ENCODE results near the gene ANKRD13B. TPM values are rescaled to one million over a fixed set of nuclear protein-coding genes. Genes with fewer than 3 reads are reported as not detected.

Gene ANKRD13B
- total and polyA plus RNA-seq, 2 of the 13 experiments (the other 11 are each of a cell fraction or from before 2014, with no cell fraction given), result 1.7 to 1.8 TPM

DNA sequence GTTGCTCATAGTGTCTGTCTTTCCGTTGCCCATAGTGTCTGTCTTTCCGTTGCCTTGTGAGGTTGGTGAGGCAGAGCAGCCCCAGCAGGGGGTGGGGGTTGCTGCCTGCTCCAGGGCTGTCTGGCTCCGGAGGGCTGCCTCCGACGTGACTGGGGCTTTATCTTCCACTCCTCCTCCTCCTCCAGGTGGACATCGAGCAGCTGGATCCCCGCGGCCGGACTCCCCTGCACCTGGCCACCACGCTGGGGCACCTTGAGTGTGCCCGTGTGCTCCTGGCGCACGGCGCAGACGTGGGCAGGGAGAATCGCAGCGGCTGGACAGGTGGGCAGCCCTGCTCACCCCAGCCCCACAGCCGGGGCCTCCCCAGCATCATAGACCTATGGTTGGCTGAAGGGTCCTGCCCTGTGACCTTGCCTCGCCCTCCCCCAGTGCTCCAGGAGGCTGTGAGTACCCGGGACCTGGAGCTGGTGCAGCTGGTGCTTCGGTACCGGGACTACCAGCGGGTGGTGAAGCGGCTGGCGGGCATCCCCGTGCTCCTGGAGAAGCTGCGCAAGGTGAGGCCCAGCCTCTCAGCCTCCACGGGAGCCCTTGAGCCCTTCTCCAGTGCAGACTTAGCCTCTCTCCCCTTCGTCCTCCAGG, 14.7 kb downstream of the ANKRD13B start:
- H3K79me2 ChIP-seq (ENCODE audit: insufficient read depth, low read length), result no peaks in the 10 kb centered on the region
- FAIRE-seq (no peak), DNase-seq (ENCODE audit: low spot score) (no peak), ATAC-seq (no peak)
- no peak for TF ChIP-seq ZNF768 (CRISPR knock-in tag; IDR thresholded peaks at IDR 0.05)
- TF ChIP-seq SCMH1 (CRISPR knock-in tag; IDR thresholded peaks at IDR 0.05; ENCODE audit: borderline replicate concordance), result no peak
- TF ChIP-seq, protein P1, sequence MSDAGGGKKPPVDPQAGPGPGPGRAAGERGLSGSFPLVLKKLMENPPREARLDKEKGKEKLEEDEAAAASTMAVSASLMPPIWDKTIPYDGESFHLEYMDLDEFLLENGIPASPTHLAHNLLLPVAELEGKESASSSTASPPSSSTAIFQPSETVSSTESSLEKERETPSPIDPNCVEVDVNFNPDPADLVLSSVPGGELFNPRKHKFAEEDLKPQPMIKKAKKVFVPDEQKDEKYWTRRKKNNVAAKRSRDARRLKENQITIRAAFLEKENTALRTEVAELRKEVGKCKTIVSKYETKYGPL (CRISPR knock-in tag; IDR thresholded peaks at IDR 0.05), result no peak
- TF ChIP-seq ARNTL (CRISPR knock-in tag; IDR thresholded peaks at IDR 0.05), result no peak
- TF ChIP-seq SALL2 (CRISPR knock-in tag; IDR thresholded peaks at IDR 0.05), result no peak
- TF ChIP-seq, protein P2, sequence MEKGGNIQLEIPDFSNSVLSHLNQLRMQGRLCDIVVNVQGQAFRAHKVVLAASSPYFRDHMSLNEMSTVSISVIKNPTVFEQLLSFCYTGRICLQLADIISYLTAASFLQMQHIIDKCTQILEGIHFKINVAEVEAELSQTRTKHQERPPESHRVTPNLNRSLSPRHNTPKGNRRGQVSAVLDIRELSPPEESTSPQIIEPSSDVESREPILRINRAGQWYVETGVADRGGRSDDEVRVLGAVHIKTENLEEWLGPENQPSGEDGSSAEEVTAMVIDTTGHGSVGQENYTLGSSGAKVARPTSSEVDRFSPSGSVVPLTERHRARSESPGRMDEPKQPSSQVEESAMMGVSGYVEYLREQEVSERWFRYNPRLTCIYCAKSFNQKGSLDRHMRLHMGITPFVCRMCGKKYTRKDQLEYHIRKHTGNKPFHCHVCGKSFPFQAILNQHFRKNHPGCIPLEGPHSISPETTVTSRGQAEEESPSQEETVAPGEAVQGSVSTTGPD (CRISPR knock-in tag; IDR thresholded peaks at IDR 0.05), result no peak
- TF ChIP-seq SSRP1 (CRISPR knock-in tag; IDR thresholded peaks at IDR 0.05), result no peak
- no peak for TF ChIP-seq SP140L (CRISPR knock-in tag; IDR thresholded peaks at IDR 0.05; ENCODE audit: borderline replicate concordance)
- TF ChIP-seq BHLHE40 (IDR thresholded peaks at IDR 0.05; ENCODE audit: low read length), result no peak
- no peak for TF ChIP-seq SATB2 (CRISPR knock-in tag; IDR thresholded peaks at IDR 0.05)
- TF ChIP-seq, protein P3, sequence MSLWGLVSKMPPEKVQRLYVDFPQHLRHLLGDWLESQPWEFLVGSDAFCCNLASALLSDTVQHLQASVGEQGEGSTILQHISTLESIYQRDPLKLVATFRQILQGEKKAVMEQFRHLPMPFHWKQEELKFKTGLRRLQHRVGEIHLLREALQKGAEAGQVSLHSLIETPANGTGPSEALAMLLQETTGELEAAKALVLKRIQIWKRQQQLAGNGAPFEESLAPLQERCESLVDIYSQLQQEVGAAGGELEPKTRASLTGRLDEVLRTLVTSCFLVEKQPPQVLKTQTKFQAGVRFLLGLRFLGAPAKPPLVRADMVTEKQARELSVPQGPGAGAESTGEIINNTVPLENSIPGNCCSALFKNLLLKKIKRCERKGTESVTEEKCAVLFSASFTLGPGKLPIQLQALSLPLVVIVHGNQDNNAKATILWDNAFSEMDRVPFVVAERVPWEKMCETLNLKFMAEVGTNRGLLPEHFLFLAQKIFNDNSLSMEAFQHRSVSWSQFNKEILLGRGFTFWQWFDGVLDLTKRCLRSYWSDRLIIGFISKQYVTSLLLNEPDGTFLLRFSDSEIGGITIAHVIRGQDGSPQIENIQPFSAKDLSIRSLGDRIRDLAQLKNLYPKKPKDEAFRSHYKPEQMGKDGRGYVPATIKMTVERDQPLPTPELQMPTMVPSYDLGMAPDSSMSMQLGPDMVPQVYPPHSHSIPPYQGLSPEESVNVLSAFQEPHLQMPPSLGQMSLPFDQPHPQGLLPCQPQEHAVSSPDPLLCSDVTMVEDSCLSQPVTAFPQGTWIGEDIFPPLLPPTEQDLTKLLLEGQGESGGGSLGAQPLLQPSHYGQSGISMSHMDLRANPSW (CRISPR knock-in tag; IDR thresholded peaks at IDR 0.05; ENCODE audit: borderline replicate concordance), result no peak
- TF ChIP-seq, protein P4, sequence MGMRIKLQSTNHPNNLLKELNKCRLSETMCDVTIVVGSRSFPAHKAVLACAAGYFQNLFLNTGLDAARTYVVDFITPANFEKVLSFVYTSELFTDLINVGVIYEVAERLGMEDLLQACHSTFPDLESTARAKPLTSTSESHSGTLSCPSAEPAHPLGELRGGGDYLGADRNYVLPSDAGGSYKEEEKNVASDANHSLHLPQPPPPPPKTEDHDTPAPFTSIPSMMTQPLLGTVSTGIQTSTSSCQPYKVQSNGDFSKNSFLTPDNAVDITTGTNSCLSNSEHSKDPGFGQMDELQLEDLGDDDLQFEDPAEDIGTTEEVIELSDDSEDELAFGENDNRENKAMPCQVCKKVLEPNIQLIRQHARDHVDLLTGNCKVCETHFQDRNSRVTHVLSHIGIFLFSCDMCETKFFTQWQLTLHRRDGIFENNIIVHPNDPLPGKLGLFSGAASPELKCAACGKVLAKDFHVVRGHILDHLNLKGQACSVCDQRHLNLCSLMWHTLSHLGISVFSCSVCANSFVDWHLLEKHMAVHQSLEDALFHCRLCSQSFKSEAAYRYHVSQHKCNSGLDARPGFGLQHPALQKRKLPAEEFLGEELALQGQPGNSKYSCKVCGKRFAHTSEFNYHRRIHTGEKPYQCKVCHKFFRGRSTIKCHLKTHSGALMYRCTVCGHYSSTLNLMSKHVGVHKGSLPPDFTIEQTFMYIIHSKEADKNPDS (CRISPR knock-in tag; IDR thresholded peaks at IDR 0.05), result no peak
- TF ChIP-seq ZBTB3 (CRISPR knock-in tag; IDR thresholded peaks at IDR 0.05; ENCODE audit: borderline replicate concordance, low read depth), result no peak
- peaks cover 4 to 6% of the 10 kb centered on the region in 2 experiments; a peak in 2 of 5 replicates for H3K27me3 ChIP-seq (ENCODE audit: control insufficient read depth in 1 of 2, insufficient read depth in 2 of 2, low read length in 2 of 2)
- no TSS peak for BruUV-seq (replicated peaks)
- no peaks in the 10 kb centered on the region for H3K36me3 ChIP-seq (replicated peaks in 1 of 2; ENCODE audit: control insufficient read depth in 1 of 2, insufficient read depth in 2 of 2, low read length in 2 of 2)
- H3K27ac ChIP-seq (ENCODE audit: extremely low read length, insufficient read depth, low read length), result no peak overlapping the region
- CTCF ChIA-PET (ENCODE audit: low intra/inter-chr PET ratio, low total read pairs), result no interaction called here
- no peak overlapping the region for H3K9ac ChIP-seq (ENCODE audit: insufficient read depth, low read depth, low read length)
- intact Hi-C loops (cut with micrococcal nuclease; ENCODE audit: unreplicated experiment) (no loop called here), in situ Hi-C loops (cut with HindIII; ENCODE audit: extremely low pct_ligation_motif_present, low pct_unique_long_range_greater_than_20kb) (no loop called here)
- no peak overlapping the region for H3K4me2 ChIP-seq (ENCODE audit: low read depth, low read length)
- H3K9me3 ChIP-seq (ENCODE audit: low read length), result no peaks in the 10 kb centered on the region
- no peak overlapping the region for H2AFZ ChIP-seq (ENCODE audit: low read length)
- POLR2A ChIA-PET, result no interaction called here
- 0 out of 2 replicates have a peak, but pooled peaks cover 7% of the 10 kb centered on the region for H3K4me1 ChIP-seq (ENCODE audit: insufficient read depth, low read length)
- no peaks in the 10 kb centered on the region for H4K20me1 ChIP-seq (ENCODE audit: insufficient read depth, low read length)
- 62% methylated on average over 18 of the region's 29 CpGs for WGBS (ENCODE audit: low lambda C conversion rate)
- H3K4me3 ChIP-seq (replicated peaks in 1 of 3; ENCODE audit: insufficient read depth in 1 of 3, low read depth in 2 of 3, low read length in 3 of 3), result no peak overlapping the region

All from HepG2 (cell line).